GM19240 (cell line): ENCODE results near the gene RPRD1B.

Experiments used
- DNase-seq: peaks from one replicate; pipeline ENCODE4 v3.0.0; 2011; ENCODE audit warnings: low spot score; ENCODE audit not compliant: insufficient read length

The RPRD1B gene

GRCh38 chr20:38033330-38034107, at the start of gene RPRD1B, which contains the start of gene TTI1:
Gene RPRD1B (plus strand): TSS chr20:38033746. CDS start chr20:38033948, 202 bp downstream.
Gene TTI1 (minus strand): TSS chr20:38033456. CDS start chr20:38013816, 19,640 bp downstream.
- peak; percentile 48 for DNase-seq

GRCh38 chr20:37984018-37984785, 49.3 kb upstream of the RPRD1B start:
- no peak for DNase-seq

- no peak for DNase-seq
Measured at GRCh38 chr20:37986044-37986858, 47.3 kb upstream of the RPRD1B start.

GRCh38 chr20:37986873-37987601, 46.5 kb upstream of the RPRD1B start:
- DNase-seq = no peak

- DNase-seq = no peak
Measured at GRCh38 chr20:37987602-37988290, 45.8 kb upstream of the RPRD1B start.

- no peak for DNase-seq
Measured at GRCh38 chr20:37988306-37988954, 45.1 kb upstream of the RPRD1B start.

GRCh38 chr20:37989601-37990295, 43.8 kb upstream of the RPRD1B start:
- no peak for DNase-seq

- DNase-seq = peak; percentile 86
Measured at GRCh38 chr20:37990571-37991151, 42.9 kb upstream of the RPRD1B start.

- no peak for DNase-seq
Measured at GRCh38 chr20:37991157-37991866, 42.2 kb upstream of the RPRD1B start.

GRCh38 chr20:37991908-37992307, 41.6 kb upstream of the RPRD1B start:
- DNase-seq = no peak

- DNase-seq = peak; percentile 20
Measured at GRCh38 chr20:37992802-37993409, 40.6 kb upstream of the RPRD1B start.

GRCh38 chr20:37994512-37994911, 39.0 kb upstream of the RPRD1B start:
- no peak for DNase-seq

GRCh38 chr20:37995856-37996605, 37.5 kb upstream of the RPRD1B start:
- DNase-seq = no peak

GRCh38 chr20:37997516-37997915, 36.0 kb upstream of the RPRD1B start:
- no peak for DNase-seq

GRCh38 chr20:37999526-38000263, 33.9 kb upstream of the RPRD1B start:
- no peak for DNase-seq

GRCh38 chr20:38000293-38000692, 33.3 kb upstream of the RPRD1B start:
- DNase-seq = no peak
